H1 (cell line): ENCODE measurements around the gene TFAP2A. TPM values are rescaled to one million over a fixed set of nuclear protein-coding genes. Genes with fewer than 3 reads are reported as not detected.
A peak's percentile ranks its signal among the peaks of the same experiment; 100 is the strongest.

Experiments
- CTCF ChIA-PET: fragments of 300-600 bp; sonication (Branson Sonifier 250); formaldehyde crosslinking; loops from one replicate; lab custom pipeline; 2021; ENCODE audit not compliant: partially characterized antibody; lab: Charles Lee
- POLR2A ChIA-PET: fragments of 300-600 bp; sonication (Branson Sonifier 250); formaldehyde crosslinking; loops from one replicate; lab custom pipeline; 2021; ENCODE audit warnings: inconsistent platforms; ENCODE audit not compliant: partially characterized antibody; lab: Charles Lee
- DNase-seq, 2 experiments: peaks; one replicate each; pipeline versions ENCODE4 v3.0.0 to v3.0.0-alpha.2; 2010 to 2022; ENCODE audit warnings: low spot score in 2 of 2, low read depth in 1 of 2, mixed read lengths in 1 of 2
- FAIRE-seq: peaks from 2 replicates; lab custom pipeline; 2011; peaks lifted over from hg19 to GRCh38; lab: Jason Lieb, UNC
- H2AFZ ChIP-seq: 2 replicates; pipeline ENCODE4 v1.8.1; 2012; ENCODE audit warnings: low read length, inconsistent platforms
- H2AK5ac ChIP-seq: 2 replicates; pipeline ENCODE4 v1.6.1; 2013; ENCODE audit warnings: low read depth, low read length
- H2BK120ac ChIP-seq: replicated peaks from 2 replicates; pipeline ENCODE3; 2013; ENCODE audit warnings: low read depth, low read length, inconsistent platforms
- H2BK12ac ChIP-seq: 2 replicates; pipeline ENCODE4 v1.6.1; 2013; ENCODE audit warnings: low read depth, low read length
- H2BK15ac ChIP-seq: 2 replicates; pipeline ENCODE4 v1.6.1; 2013; ENCODE audit warnings: low read length
- H2BK20ac ChIP-seq: 2 replicates; pipeline ENCODE4 v1.6.1; 2013; ENCODE audit warnings: low read length
- H2BK5ac ChIP-seq: 2 replicates; pipeline ENCODE4 v1.6.1; 2013; ENCODE audit warnings: low read depth, low read length
- H3K14ac ChIP-seq: 2 replicates; pipeline ENCODE4 v1.6.1; 2013; ENCODE audit warnings: inconsistent platforms; ENCODE audit not compliant: insufficient read length
- H3K18ac ChIP-seq: 2 replicates; pipeline ENCODE4 v1.6.1; 2013; ENCODE audit warnings: low read length; ENCODE audit errors: extremely low read depth
- H3K23ac ChIP-seq: 2 replicates; pipeline ENCODE4 v1.6.1; 2013; ENCODE audit warnings: inconsistent platforms; ENCODE audit not compliant: insufficient read length
- H3K23me2 ChIP-seq: 2 replicates; pipeline ENCODE4 v1.6.1; 2013; ENCODE audit warnings: low read depth, low read length
- H3K27ac ChIP-seq: 2 replicates; pipeline ENCODE4 v1.6.1; 2011; ENCODE audit warnings: low read depth, low read length, inconsistent platforms
- H3K27me3 ChIP-seq, 4 experiments: replicated peaks in 1 of 4; 1 replicate in 1 of 4; 2 replicates in 3 of 4; pipeline versions ENCODE4 v1.6.1 to v1.8.1; 2011 to 2013; ENCODE audit warnings: low read length in 3 of 4, mild to moderate bottlenecking in 3 of 4, inconsistent platforms in 2 of 4, mixed read lengths in 2 of 4, moderate library complexity in 1 of 4; ENCODE audit not compliant: control insufficient read depth in 3 of 4, insufficient read depth in 3 of 4; ENCODE audit errors: extremely low read depth in 1 of 4
- H3K36me3 ChIP-seq, 4 experiments: 2 replicates each; pipeline versions ENCODE4 v1.6.1 to v1.8.1; 2011 to 2013; ENCODE audit warnings: mild to moderate bottlenecking in 4 of 4, low read length in 3 of 4, moderate library complexity in 2 of 4, control low read depth in 1 of 4, inconsistent platforms in 1 of 4; ENCODE audit not compliant: insufficient read depth in 4 of 4, control insufficient read depth in 2 of 4
- H3K4ac ChIP-seq: replicated peaks from 2 replicates; pipeline ENCODE3; 2013; ENCODE audit warnings: low read length, low read depth, mixed read lengths, inconsistent platforms; ENCODE audit not compliant: insufficient read length
- H3K4me1 ChIP-seq, 4 experiments: replicated peaks in 1 of 4; 1 replicate in 1 of 4; 2 replicates in 3 of 4; pipeline versions ENCODE4 v1.6.1 to v1.8.1; 2011 to 2013; ENCODE audit warnings: low read length in 3 of 4, inconsistent platforms in 2 of 4, mixed read lengths in 1 of 4; ENCODE audit not compliant: insufficient read depth in 4 of 4, control insufficient read depth in 3 of 4
- H3K4me2 ChIP-seq, 2 experiments: 2 replicates each; pipeline versions ENCODE4 v1.6.1 to v1.8.1; 2011 to 2013; ENCODE audit warnings: low read depth in 2 of 2, low read length in 2 of 2, control low read depth in 1 of 2, inconsistent platforms in 1 of 2, mild to moderate bottlenecking in 1 of 2; ENCODE audit not compliant: insufficient read depth in 1 of 2
- H3K4me3 ChIP-seq, 4 experiments: fragments of 200-600, 300-600 bp in 1 of 4; sonication (generic), shearing (Covaris generic), sonication (Bioruptor Twin) in 1 of 4; 2 replicates each; pipeline versions ENCODE4 v1.5.1 to v1.8.1; 2011 to 2016; ENCODE audit warnings: low read length in 4 of 4, low read depth in 3 of 4, control low read depth in 2 of 4, inconsistent platforms in 2 of 4, mild to moderate bottlenecking in 2 of 4, mixed read lengths in 1 of 4, moderate library complexity in 1 of 4; ENCODE audit not compliant: insufficient read depth in 2 of 4; ENCODE audit errors: extremely low read depth in 1 of 4
- H3K56ac ChIP-seq: replicated peaks from 2 replicates; pipeline ENCODE3; 2013; ENCODE audit warnings: low read depth, mild to moderate bottlenecking, mixed read lengths, low read length, inconsistent platforms; ENCODE audit not compliant: insufficient read length
- H3K79me1 ChIP-seq: 2 replicates; pipeline ENCODE4 v1.6.1; 2013; ENCODE audit warnings: low read depth, low read length, control low read depth
- H3K79me2 ChIP-seq, 2 experiments: 2 replicates each; pipeline versions ENCODE4 v1.6.1 to v1.8.1; 2012 to 2013; ENCODE audit warnings: low read length in 2 of 2, mild to moderate bottlenecking in 2 of 2, inconsistent platforms in 1 of 2; ENCODE audit not compliant: insufficient read depth in 2 of 2, control insufficient read depth in 1 of 2
- H3K9ac ChIP-seq, 4 experiments: replicated peaks in 1 of 4; 1 replicate in 1 of 4; 2 replicates in 3 of 4; pipeline versions ENCODE4 v1.6.1 to v1.8.1; 2011 to 2013; ENCODE audit warnings: low read depth in 3 of 4, low read length in 3 of 4, control low read depth in 2 of 4, mild to moderate bottlenecking in 2 of 4, moderate library complexity in 2 of 4, inconsistent platforms in 1 of 4; ENCODE audit errors: extremely low read depth in 1 of 4
- H3K9me3 ChIP-seq, 2 experiments: 2 replicates each; pipeline versions ENCODE4 v1.6.1 to v1.8.1; 2012 to 2013; ENCODE audit warnings: mild to moderate bottlenecking in 2 of 2, moderate library complexity in 2 of 2, control low read depth in 1 of 2, inconsistent platforms in 1 of 2, low read depth in 1 of 2, low read length in 1 of 2, mixed read lengths in 1 of 2; ENCODE audit not compliant: insufficient read depth in 2 of 2
- H4K20me1 ChIP-seq, 2 experiments: replicated peaks in 1 of 2; 2 replicates each; pipeline versions ENCODE3 to v1.8.1; 2011 to 2013; ENCODE audit warnings: inconsistent platforms in 2 of 2, low read length in 2 of 2, mild to moderate bottlenecking in 1 of 2; ENCODE audit not compliant: insufficient read depth in 2 of 2, control insufficient read depth in 1 of 2
- H4K5ac ChIP-seq: 2 replicates; pipeline ENCODE4 v1.6.1; 2013; ENCODE audit warnings: low read length, low read depth, mixed read lengths, inconsistent platforms; ENCODE audit not compliant: insufficient read length
- H4K8ac ChIP-seq: 2 replicates; pipeline ENCODE4 v1.8.0; 2013; ENCODE audit warnings: mild to moderate bottlenecking, moderate library complexity, low read length, inconsistent platforms; ENCODE audit not compliant: insufficient read depth; ENCODE audit errors: extremely low read depth
- H4K91ac ChIP-seq: replicated peaks from 2 replicates; pipeline ENCODE3; 2013; ENCODE audit warnings: low read length, mixed read lengths, inconsistent platforms; ENCODE audit not compliant: insufficient read length
- CBX5 ChIP-seq: fragments of 300-800, 300-1000 bp; sonication (generic); IDR thresholded peaks from 2 replicates; pipeline ENCODE4 v1.7.1; 2016; ENCODE audit warnings: antibody characterized with exemption, low read length, low read depth
- CBX8 ChIP-seq: fragments of 300-800, 300-1000 bp; sonication (generic); IDR thresholded peaks from 2 replicates; pipeline ENCODE4 v1.7.1; 2016; ENCODE audit warnings: low read depth, low read length, borderline replicate concordance
- POLR2A ChIP-seq, 2 experiments: IDR thresholded peaks; 1 replicate in 1 of 2; 2 replicates in 1 of 2; pipeline ENCODE4 v1.6.1; 2011; ENCODE audit warnings: low read depth in 2 of 2, low read length in 2 of 2, mild to moderate bottlenecking in 2 of 2; ENCODE audit errors: control extremely low read depth in 1 of 2
- RNF2 ChIP-seq: fragments of 200-900, 300-1000 bp; sonication (generic); IDR thresholded peaks from 2 replicates; pipeline ENCODE4 v1.7.1; 2016; ENCODE audit warnings: borderline replicate concordance, low read depth, mild to moderate bottlenecking, antibody characterized with exemption, low read length; ENCODE audit not compliant: poor library complexity, severe bottlenecking; ENCODE audit errors: missing control alignments
- SP1 ChIP-seq: IDR thresholded peaks from 2 replicates; pipeline ENCODE4 v1.6.1; 2011; ENCODE audit warnings: low read depth, low read length
- SUZ12 ChIP-seq: fragments of 200-600 bp; sonication (generic); IDR thresholded peaks from 2 replicates; pipeline ENCODE4 v1.6.1; 2012; ENCODE audit warnings: mild to moderate bottlenecking, inconsistent platforms, low read length, moderate library complexity, mixed read lengths
- WGBS, 2 experiments: shearing (Covaris generic) in 1 of 2; methylation state at CpG; one replicate each; pipeline versions ENCODE4 v1.1.6 to v1.1.7; 2013 to 2015; ENCODE audit warnings: low lambda C conversion rate in 2 of 2, mixed read lengths in 2 of 2, inconsistent platforms in 1 of 2, low coverage in 1 of 2, missing lambda C conversion rate in 1 of 2; ENCODE audit not compliant: insufficient replicate concordance in 2 of 2, insufficient coverage in 1 of 2, insufficient read length in 1 of 2; ENCODE audit errors: extremely low coverage in 1 of 2, missing lambda C conversion rate in 1 of 2; 5-methylcytosine and 5-hydroxymethylcytosine counted together
- polyA plus RNA-seq, 7 experiments: library from polyadenylated mRNA; depleted of rRNA in 3 of 7; stranded (reverse) in 5 of 7; unstranded in 2 of 7; fragments of >200 nt in 5 of 7; fragments of 200-250 nt in 2 of 7; gene quantifications; 1 replicate in 5 of 7; 2 replicates in 1 of 7; 4 replicates in 1 of 7; pipeline versions ENCODE4 v1.2.1 to v1.2.3, GENCODE V29; 2011 to 2013; ENCODE audit warnings: missing spikeins in 2 of 7, mixed read lengths in 2 of 7
- total RNA-seq: library from RNA; stranded (reverse); fragmentation: NEBNext Ultra II Directional; extraction: Animal tissue kit (Norgen Biotek cat#: 25700); gene quantifications from 2 replicates; pipeline ENCODE4 v1.2.1, GENCODE V29; 2021
- TF ChIP-seq, protein P1 (sequence below), 3 experiments: IDR thresholded peaks; 1 replicate in 2 of 3; 2 replicates in 1 of 3; pipeline versions ENCODE4 v1.5.1 to v1.6.1; 2011; ENCODE audit warnings: low read length in 3 of 3, mild to moderate bottlenecking in 3 of 3, inconsistent platforms in 2 of 3, low read depth in 1 of 3, moderate library complexity in 1 of 3; ENCODE audit not compliant: insufficient read depth in 1 of 3; ENCODE audit errors: control extremely low read depth in 1 of 3

The TFAP2A gene
- total and polyA plus RNA-seq, 2 of the 8 experiments (the other 6 are each of a cell fraction or from before 2014, with no cell fraction given): 0.23 TPM; not detected in 1

DNA sequence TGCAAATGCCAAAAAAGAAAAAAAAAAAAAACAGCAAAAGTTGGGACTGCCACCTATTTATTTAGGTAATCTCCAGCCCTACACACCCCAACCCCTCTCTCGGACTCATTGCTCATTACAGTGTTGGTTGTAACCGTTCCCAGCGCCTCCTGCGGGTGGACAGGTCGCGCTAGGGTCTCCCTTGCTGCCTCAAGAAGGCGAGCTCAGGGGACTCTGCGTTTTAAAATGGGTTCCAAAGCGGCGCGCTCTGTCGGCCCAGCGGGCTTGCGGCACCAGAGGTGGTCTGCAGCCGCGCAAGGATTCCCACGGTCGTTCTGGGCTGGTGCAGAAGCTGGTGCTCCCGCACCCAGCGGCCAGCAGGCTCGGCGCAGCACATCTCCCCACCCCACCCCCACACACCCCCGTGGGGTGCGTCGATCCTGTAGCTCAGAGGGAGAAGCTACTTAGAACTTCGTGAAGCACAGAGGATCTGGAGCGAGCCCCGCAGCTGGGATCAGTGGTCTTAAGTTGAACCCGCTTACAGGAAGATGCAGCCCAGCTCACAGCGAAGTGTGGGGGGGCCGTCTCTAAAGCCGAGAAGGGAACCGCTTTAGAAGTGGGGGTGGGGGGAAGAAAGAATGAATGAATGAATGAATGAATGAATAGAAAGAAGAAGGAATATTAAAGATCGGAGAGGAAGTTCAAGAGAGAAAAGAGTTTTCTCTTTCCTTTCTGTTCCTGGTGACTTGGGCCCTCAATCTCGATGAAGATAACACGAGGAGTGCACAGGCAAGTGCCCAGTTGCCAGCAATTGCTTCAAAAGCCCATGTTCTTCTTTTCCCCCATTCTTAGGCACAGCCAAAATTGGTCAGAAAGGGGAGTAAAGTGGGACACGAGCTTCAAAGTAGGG lies 780 bp downstream of the TFAP2A start:
- 3 to 100% methylated on average over 1 to 29 of the region's 37 CpGs for WGBS, 2 experiments
- ChIA-PET CTCF (interaction anchor here (0.6 to 21.9 kb wide), 15 partner anchors 8 to 384 kb away, joined by 3 to 365 read pairs (median 4); no protein-coding TSS in a partner anchor), POLR2A (interaction anchor here (0.6 to 2.8 kb wide), 12 partner anchors 10 to 341 kb away, joined by 3 to 10 read pairs (median 4); no protein-coding TSS in a partner anchor)
- Histone ChIP-seq H3K79me1 (no peaks in the 10 kb centered on the region), H3K9me3 (no peaks in the 10 kb centered on the region; a peak in 1 of 4 replicates), H3K14ac (no peak overlapping the region), H2BK15ac (0 out of 2 replicates have a peak overlapping the region, but pooled peaks have one; percentile 67), H3K4ac (no peak overlapping the region), H3K4me3 (peak overlapping the region; percentile 22 to 58 (median 47); a peak in 6 of 8 replicates), H3K56ac (no peak overlapping the region), H3K23ac (no peak overlapping the region), H3K79me2 (no peaks in the 10 kb centered on the region), H2BK120ac (no peak overlapping the region), H3K27me3 (peaks cover 79 to 98% (median 93%) of the 10 kb centered on the region in 4 experiments), H3K4me2 (peak overlapping the region; percentile 63), H3K9ac (no peak overlapping the region), H4K8ac (no peak overlapping the region), H2AK5ac (0 out of 2 replicates have a peak overlapping the region, but pooled peaks have one; percentile 25), H3K27ac (no peak overlapping the region), H3K18ac (peak overlapping the region; percentile 19; the same call in 1 of the 2 replicates), H3K23me2 (peaks cover 14% of the 10 kb centered on the region; the same call in 1 of the 2 replicates), H2BK20ac (peak overlapping the region; percentile 57; the same call in 1 of the 2 replicates), H4K5ac (no peak overlapping the region), H2BK5ac (no peak overlapping the region), H2BK12ac (peak overlapping the region; percentile 89; the same call in 1 of the 2 replicates), H2AFZ (no peak overlapping the region), H4K20me1 (peaks cover 13 to 21% of the 10 kb centered on the region in 2 experiments), H3K36me3 (no peaks in the 10 kb centered on the region; a peak in 1 of 8 replicates), H4K91ac (no peak overlapping the region), H3K4me1 (peaks cover 10 to 51% (median 36%) of the 10 kb centered on the region in 4 experiments)
- DNase-seq: peak in 1 of 2 experiments; percentile 70
- no peak for FAIRE-seq
- TF ChIP-seq, protein P1, sequence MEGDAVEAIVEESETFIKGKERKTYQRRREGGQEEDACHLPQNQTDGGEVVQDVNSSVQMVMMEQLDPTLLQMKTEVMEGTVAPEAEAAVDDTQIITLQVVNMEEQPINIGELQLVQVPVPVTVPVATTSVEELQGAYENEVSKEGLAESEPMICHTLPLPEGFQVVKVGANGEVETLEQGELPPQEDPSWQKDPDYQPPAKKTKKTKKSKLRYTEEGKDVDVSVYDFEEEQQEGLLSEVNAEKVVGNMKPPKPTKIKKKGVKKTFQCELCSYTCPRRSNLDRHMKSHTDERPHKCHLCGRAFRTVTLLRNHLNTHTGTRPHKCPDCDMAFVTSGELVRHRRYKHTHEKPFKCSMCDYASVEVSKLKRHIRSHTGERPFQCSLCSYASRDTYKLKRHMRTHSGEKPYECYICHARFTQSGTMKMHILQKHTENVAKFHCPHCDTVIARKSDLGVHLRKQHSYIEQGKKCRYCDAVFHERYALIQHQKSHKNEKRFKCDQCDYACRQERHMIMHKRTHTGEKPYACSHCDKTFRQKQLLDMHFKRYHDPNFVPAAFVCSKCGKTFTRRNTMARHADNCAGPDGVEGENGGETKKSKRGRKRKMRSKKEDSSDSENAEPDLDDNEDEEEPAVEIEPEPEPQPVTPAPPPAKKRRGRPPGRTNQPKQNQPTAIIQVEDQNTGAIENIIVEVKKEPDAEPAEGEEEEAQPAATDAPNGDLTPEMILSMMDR (IDR thresholded peaks at IDR 0.05; ENCODE audit: control extremely low read depth in 1 of 3, insufficient read depth in 1 of 3, low read depth in 1 of 3, low read length in 3 of 3): peak in 1 of 3 experiments; percentile 2; a peak in 1 of 4 replicates
- TF ChIP-seq CBX5: no peak
- no peak for TF ChIP-seq SP1
- TF ChIP-seq RNF2: peak; percentile 77
- TF ChIP-seq CBX8: peak; percentile 12; the same call in 1 of the 2 replicates
- peak; percentile 89 for TF ChIP-seq SUZ12
- TF ChIP-seq POLR2A (IDR thresholded peaks at IDR 0.05; ENCODE audit: control extremely low read depth in 1 of 2, low read depth in 2 of 2, low read length in 2 of 2): no peak
